ENCODE data around the gene KDM7A.
"Not testable (repeated sequence)": the region's sequence is repeated elsewhere in the genome, so short reads cannot be mapped to it uniquely, and the experiment has no call there.

The KDM7A gene

GRCh38 chr7:140156460-140157080, 20.2 kb downstream of the KDM7A start:
- no peak for DNase-seq (ENCODE audit: low read depth in 2 of 2)

- DNase-seq (ENCODE audit: low read depth in 2 of 2) = no peak
Observed at GRCh38 chr7:140155428-140155827, 21.4 kb downstream of the KDM7A start.

GRCh38 chr7:140153666-140154161, 23.1 kb downstream of the KDM7A start:
- DNase-seq (ENCODE audit: low read depth in 2 of 2) = no peak

- DNase-seq (ENCODE audit: low read depth in 2 of 2) = no peak
Observed at GRCh38 chr7:140146574-140146973, 30.2 kb downstream of the KDM7A start.

GRCh38 chr7:140145709-140146108, 31.1 kb downstream of the KDM7A start:
- DNase-seq (ENCODE audit: low read depth in 2 of 2) = no peak

- no peak for DNase-seq (ENCODE audit: low read depth in 2 of 2)
Observed at GRCh38 chr7:140144821-140145220, 32.0 kb downstream of the KDM7A start.

- DNase-seq (ENCODE audit: low read depth in 2 of 2) = no peak
Observed at GRCh38 chr7:140143997-140144396, 32.8 kb downstream of the KDM7A start.

GRCh38 chr7:140142031-140142430, 34.8 kb downstream of the KDM7A start:
- no peak for DNase-seq (ENCODE audit: low read depth in 2 of 2)

GRCh38 chr7:140141256-140141655, 35.5 kb downstream of the KDM7A start:
- no peak for DNase-seq (ENCODE audit: low read depth in 2 of 2)

GRCh38 chr7:140137078-140137477, 39.7 kb downstream of the KDM7A start:
- no peak for DNase-seq (ENCODE audit: low read depth in 2 of 2)

GRCh38 chr7:140136073-140136472, 40.7 kb downstream of the KDM7A start:
- no peak for DNase-seq (ENCODE audit: low read depth in 2 of 2)

- no peak for DNase-seq (ENCODE audit: low read depth in 2 of 2)
Observed at GRCh38 chr7:140134039-140134438, 42.7 kb downstream of the KDM7A start.

- no peak for DNase-seq (ENCODE audit: low read depth in 2 of 2)
Observed at GRCh38 chr7:140127360-140128127, 49.2 kb downstream of the KDM7A start.

- DNase-seq (ENCODE audit: low read depth in 2 of 2) = no peak
Observed at GRCh38 chr7:140126435-140127034, 50.2 kb downstream of the KDM7A start.

GRCh38 chr7:140122965-140123364, 53.8 kb downstream of the KDM7A start:
- DNase-seq (ENCODE audit: low read depth in 2 of 2) = no peak

GRCh38 chr7:140121326-140121725, 55.5 kb downstream of the KDM7A start:
- DNase-seq (ENCODE audit: low read depth in 2 of 2) = no peak

- DNase-seq (ENCODE audit: low read depth in 2 of 2) = not testable (repeated sequence)
Observed at GRCh38 chr7:140114817-140115216, 62.0 kb downstream of the KDM7A start.

- DNase-seq (ENCODE audit: low read depth in 2 of 2) = not testable (repeated sequence)
Observed at GRCh38 chr7:140108777-140109176, 68.0 kb downstream of the KDM7A start.

GRCh38 chr7:140096459-140096858, 80.3 kb downstream of the KDM7A start:
- DNase-seq (ENCODE audit: low read depth in 2 of 2) = no peak

GRCh38 chr7:140093375-140093774, 83.4 kb downstream of the KDM7A start:
- DNase-seq (ENCODE audit: low read depth in 2 of 2) = no peak

- DNase-seq (ENCODE audit: low read depth in 2 of 2) = no peak
Observed at GRCh38 chr7:140085447-140085846, 91.3 kb downstream of the KDM7A start.

GRCh38 chr7:140084972-140085371, 91.8 kb downstream of the KDM7A start:
- DNase-seq (ENCODE audit: low read depth in 2 of 2) = no peak

- DNase-seq (ENCODE audit: low read depth in 2 of 2) = no peak
Observed at GRCh38 chr7:140084142-140084655, 92.6 kb downstream of the KDM7A start.
